ENCODE measurements around the gene PREP.

PREP gene

DNA sequence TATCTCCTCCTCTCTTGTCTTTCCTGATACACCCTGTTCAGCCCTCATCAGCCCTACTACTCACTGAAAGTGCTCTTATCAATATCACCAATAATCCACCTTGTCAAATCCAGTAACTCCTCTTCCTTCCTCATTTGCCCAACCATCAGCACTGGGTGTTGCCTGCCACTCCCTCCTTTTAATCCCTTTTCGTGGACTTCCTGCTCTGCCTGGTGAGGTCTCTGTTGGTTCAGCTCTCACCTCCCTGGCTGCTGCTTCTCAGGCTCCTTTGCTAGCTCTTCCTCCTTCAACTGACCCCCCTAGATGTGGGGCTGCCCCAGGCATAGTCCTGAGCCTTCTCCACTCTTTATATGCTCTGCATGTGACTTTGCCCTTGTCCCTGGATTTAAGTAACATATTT, 92.5 kb downstream of the PREP start:
- no peak for DNase-seq (ENCODE audit: low read depth)

DNA sequence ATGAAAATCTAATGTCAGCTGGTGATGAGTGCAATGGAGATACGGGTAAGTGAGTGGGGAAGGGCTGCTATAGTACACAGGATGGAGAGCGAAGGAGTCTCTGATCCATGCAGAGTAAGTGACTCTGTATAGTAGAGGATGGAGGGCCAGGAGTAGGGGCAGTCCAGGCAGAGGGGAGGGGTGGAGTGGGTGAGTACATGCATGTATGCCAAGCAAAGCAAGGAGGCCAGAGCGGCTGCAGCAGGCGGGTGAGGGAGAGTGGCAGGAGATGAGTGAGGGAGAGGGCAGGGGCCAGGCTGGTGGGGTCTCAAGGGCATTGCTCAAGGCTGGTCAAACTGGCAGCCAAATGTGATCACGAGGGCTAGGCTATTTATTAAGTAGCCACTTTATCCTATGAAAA, 94.0 kb downstream of the PREP start:
- no peak for DNase-seq (ENCODE audit: low read depth)

DNA sequence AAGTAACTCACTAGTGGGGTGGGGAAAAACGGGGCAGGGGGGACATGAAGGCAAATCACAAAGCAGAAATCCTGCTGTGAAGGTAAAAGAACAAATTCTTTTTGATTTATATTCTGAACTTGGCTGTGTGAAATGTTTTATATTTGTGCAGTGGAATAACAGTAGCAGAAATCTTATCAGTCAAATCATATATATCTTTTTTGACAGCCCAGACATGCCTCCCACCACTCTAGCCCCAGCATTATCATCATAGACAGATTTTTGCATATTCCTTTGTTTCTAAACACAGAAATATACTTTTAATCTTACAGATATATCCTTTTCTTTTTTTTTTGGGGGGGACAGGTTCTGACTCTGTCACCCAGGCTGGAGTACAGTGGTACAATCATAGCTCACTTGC, 97.4 kb downstream of the PREP start:
- DNase-seq (ENCODE audit: low read depth), result no peak

DNA sequence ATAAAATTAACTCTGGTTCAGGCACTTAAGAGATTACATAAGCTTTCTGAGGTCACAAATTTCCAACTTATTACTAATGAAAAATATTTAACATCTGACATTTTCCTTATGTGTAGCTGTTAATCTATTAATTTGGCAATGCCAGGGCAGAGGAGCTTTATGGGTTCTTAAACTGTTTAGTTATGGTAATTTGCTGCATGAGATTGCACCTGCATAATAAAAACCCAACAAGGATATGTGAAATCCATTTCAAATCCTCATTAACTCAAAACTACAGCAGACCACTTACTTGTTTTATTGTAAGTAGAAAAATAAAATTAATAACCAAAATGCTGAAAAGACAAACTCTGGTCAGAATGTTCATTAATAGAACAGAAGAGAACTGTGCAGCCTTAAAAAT, 98.1 kb downstream of the PREP start:
- no peak for DNase-seq (ENCODE audit: low read depth)

DNA sequence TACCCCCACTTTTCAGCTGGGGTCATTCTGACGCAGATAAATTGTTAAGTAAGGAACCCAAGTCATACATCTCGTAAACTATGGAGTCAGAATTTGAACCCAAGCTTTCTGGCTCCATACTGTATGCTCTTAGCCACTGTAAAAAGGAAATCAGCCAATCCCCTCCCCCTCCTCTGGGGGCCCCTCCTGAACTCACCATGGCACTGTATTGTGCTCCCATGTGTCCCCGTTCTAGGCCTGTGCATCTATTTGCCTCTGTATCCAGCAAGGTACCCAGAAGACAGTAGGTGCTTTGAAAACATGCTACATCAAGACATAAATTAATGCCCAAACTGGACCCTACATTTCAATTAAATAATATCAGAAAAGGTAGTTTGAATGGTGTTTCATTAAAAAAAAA, 98.5 kb downstream of the PREP start:
- no peak for DNase-seq (ENCODE audit: low read depth)

DNA sequence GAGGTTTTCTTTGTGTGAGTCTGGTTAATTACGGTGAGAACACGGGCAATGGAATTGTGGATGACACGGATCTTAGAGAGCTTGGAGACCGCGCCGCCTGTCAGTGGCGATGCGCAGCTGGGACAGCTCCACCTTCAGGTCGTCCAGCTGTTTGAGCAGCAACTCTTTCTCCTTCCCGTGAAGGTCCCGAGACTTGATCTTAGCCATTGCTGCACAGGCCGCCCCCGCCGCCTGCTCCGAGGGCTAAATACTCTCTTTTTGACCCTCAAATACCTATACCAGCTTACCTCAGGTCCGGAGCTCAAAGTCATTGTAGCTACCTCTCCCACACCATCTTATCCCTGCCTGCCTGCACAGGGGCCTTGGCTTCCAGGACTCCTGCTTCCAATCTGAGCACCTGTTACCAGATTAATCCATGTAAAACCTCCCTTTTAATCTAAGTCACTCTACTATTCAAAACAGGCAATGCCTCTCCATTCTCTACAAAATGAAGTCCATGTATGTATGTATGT, 100.2 kb downstream of the PREP start:
- DNase-seq (ENCODE audit: low read depth), result no peak

DNA sequence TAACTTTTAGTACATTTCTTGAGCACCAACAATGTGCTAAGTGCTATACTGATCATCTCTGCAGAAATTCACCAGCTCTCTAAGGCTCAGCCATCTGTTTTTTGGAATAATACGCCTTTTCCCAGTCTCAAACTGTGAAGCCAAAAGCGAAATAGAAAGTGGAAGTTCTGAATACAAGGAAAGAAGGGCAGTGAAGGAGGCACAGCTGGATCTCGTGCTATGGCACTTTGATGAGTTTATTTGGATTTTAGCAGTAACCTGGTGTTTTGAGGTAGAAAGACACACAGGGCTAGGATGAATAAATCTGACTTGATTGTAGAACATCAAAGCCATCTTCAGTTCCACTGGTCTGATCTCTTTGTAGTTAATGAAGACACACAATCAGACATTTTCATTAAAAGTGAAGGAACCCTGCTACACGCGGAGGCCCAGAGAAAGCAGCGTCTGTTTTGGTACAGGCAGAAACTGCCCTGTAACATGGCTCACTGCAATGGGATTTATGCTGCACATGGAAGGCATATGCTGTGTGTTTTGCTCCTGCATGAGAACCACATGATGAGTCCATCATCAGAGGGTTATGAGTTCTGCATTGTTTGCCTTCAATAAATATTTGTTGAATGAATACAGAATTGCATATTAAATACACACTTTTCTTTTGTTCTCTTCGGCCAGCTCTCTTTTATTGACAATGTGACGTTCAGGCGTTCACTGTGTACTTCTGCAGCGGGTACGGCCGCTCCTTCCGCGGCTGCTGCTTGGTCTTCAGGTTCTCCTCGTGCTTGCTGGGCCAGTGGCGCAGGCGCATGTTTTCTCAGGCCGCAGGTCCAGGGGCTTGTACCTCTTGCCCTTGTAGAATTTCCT, 100.9 kb downstream of the PREP start:
- no peak for DNase-seq (ENCODE audit: low read depth)

DNA sequence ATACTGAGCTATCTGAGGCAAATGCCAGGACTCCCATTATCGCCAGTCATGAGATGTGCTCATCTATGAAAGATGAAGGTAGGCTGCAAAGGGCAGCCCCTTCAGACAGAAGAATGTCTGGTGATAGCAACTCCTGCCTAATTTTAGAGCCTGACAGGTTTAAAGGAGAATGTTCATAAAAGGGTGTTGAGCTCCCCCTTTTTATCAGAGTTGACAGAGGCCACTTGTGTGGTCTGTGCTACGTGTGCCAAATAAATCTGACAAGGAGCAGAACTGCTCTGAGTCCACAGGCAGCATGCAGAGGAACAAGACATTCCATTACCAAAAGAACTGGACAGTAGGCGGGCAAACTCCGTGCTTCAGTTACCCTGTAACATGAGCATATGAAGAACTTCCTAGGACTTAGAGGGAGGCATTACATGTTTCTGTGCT, 101.8 kb downstream of the PREP start:
- no peak for DNase-seq (ENCODE audit: low read depth)

DNA sequence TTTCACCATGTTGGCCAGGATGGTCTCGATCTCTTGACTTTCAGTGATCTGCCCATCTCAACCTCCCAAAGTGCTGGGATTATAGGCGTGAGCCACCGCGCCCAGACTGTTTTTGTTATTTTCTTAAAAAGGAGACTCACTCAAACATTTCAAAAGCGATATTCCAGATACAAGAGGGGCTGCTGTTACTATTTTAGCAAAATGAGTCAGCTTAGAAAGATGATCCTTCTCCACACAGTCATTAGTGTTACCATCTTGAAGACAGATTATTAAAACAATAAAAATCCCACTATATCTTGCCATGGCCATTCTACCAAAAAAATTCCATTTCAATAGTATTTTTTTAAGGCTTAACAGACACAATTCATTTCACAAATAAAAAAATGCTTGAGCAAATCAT, 102.8 kb downstream of the PREP start:
- no peak for DNase-seq (ENCODE audit: low read depth)

DNA sequence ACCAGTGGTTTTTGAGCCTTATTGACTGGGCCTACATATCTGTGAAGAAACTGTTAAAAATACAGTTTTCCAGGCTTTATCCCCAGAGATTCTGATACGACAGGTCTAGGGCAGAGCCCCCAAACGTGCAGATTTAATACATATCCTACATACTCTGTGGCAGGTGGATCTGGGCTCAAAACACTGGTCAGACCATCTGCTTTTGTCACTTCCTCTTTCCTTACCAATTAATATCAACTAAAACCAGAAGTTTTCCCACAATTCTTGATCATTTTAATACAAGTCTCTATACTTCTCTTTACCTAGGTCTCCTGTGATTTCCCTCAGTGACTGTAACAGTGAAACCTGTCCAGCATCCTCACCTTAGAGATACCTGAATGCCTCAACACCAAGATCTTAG, 108.8 kb downstream of the PREP start:
- DNase-seq (ENCODE audit: low read depth), result no peak

DNA sequence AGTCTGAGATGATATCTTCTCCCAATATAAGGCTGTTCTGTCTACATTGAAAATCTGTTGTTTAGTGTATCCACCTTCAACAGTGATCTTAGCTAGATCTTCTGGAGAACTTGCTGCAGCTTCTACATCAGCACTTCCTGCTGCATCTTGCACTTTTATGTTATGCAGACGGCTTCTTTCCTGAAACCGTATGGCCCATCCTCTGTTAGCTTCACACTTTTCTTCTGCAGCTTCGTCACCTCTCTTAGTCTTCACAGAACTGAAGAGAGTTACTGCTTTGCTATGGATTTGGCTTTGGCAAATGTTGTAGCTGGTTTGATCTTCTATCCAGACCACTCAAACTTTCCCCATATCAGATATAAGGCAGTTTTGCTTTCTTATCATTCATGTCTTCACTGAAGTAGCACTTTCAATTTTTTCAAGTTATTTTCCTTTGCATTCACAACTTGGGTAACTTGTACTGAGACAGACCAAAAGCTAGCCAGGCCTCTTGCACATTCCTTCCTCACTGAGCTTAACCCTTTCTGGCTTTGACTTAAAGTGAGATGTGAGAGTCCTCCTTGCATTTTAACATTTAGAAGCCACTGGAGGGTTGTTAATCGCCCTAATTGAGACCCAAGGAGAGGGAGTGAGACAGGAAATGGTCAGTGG, 110.1 kb downstream of the PREP start:
- no peak for DNase-seq (ENCODE audit: low read depth)

DNA sequence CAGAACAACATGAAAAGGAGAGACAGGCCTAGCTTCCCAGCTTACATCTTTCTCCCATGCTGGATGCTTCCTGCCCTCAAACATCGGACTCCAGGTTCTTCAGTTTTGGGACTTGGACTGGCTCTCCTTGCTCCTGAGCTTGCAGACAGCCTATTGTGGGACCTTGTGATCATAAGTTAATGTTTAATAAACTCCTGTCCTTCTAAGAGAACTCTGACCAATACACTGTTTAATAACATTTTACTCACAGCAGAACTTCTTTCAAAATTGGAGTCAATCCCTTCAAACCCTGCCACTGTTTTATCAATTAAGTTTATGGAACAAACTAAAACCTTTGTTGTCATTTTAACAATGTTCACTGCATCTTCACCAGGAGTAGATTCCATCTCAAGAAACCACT, 111.4 kb downstream of the PREP start:
- no peak for DNase-seq (ENCODE audit: low read depth)

DNA sequence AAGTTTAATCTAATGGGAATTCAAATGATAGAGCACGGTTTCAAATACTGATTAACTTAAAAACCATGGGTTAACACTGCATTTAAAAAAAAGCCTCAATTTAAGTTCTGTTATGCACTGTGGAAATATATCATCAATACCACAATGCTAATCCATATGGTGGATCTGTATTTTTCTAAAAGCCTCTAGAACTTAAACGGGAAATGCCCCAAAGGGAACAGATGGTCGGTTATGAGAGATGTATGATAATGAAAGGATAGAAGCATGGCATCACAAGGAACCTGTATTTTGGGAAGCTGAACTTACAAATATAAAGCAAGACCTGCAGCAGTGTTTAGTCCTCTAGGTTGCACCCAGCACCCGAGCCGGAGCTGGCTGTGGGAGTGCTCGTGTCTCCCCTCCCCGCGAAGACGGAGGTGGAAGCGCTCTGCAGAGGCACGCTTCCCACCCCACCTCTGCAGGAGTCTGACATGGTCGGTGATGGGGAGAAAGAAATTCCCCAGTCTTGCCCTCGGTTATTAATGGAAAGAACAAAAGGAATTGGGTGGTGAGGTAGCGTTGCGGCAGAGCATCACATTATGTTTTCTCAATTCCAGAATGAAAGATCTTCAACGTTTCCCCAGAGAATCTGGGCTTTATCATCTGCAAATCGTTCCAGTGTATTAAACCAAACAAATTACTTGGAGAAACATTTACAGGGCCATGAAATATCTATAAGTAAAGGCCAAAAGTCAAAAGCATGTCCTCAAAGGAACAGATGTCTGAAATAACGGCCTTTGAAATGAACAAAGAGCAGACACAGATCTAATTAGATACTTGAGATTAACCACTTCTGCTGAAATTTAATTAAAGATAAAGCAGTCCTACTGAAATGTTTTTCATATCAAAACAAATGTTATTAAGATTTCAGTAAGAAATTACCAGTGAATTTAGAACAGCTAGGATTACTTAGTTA, 120.0 kb downstream of the PREP start:
- DNase-seq (ENCODE audit: low read depth), result no peak

DNA sequence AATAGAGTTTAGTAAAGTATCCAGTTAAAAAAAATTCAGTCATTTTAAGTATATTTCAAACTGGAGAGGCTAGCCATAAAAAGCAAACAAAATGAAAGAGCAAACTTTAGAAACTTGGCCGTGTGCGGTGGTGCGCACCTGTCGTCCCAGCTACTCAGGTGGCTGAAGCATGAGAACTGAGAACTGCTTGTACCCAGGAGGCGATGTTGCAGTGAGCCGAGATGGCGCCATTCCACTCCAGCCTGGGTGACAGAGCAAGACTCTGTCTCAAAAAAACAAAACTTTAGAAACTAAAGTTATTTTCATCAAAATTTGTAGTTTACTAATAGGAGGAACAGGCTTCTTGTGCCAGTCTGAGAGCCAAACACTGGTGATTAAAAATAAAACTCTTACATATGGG, 122.8 kb downstream of the PREP start:
- DNase-seq (ENCODE audit: low read depth), result no peak

DNA sequence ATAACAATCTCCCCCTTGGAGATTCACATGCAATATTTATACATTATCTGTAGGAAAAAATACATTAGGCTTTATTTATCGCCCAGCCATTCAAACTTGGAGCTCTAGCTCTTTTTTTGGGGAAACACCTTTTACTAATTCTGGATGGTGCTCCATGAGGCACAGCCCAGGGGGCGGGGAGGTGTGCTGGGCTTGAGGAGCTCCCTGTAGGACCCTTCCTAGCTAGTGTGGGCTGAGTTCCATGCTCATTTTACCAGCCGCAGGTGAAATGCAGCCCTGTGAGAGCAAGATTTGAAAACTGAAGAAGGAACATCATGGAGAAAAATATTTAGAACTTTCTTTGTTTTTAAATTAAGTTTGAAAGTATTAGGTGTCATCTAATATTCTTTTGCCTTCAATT, 123.4 kb downstream of the PREP start:
- no peak for DNase-seq (ENCODE audit: low read depth)

DNA sequence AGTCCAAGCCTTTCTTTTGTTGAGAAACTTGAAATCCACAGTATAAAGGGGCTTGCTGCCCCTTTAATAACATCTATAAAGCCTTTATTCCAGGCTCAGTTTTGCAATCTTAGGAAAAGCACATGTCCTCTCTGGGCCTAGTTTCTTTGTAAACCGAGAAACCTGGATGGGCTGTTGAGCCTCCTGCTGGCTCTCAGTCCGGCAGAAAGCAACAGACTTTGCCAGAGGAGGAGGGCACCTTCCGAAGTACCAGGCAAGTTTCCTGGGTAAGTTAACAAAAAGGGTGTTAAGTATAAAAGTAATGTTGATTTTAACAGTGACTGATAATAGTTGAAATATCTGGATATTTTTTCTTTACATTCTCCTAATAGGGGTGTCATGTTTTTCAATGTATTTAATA, 124.1 kb downstream of the PREP start:
- DNase-seq (ENCODE audit: low read depth), result no peak

DNA sequence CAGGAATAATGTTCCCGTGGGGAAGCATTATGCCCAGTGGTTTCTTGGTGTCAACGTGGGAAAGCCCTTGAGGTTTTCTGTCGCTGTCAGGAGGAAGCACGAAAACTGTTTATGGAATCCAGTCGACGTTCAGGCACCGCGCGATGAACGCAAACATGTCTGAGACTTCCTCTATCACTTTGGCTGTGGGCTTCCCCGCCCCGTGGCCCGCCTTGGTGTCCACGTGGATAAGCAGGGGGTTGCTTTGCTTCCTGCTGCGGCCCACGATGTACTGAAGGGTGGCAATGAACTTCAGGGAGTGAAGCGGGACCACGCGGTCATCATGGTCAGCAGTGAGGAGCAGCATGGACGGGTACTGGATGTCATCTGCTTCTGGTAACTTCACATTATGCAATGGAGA, 124.8 kb downstream of the PREP start:
- no peak for DNase-seq (ENCODE audit: low read depth)

DNA sequence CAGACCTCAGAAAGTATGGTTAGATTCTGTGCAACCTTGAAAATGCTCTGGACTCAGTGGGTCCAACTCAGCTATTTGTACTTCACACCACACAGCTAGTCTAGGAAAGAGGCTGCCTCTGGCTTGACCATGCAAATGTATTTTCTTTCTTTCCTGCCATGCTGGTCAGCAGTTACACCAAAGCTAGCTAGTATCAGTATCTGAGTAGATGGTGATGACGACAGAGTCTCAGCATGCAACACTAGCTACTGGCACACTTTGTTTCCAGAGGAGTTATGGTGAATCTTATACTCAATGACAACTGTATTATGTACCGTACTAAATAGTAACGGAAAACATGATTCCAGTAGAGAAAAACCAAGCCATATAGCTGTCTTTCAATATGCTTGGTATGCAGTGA, 126.5 kb downstream of the PREP start:
- no peak for DNase-seq (ENCODE audit: low read depth)

DNA sequence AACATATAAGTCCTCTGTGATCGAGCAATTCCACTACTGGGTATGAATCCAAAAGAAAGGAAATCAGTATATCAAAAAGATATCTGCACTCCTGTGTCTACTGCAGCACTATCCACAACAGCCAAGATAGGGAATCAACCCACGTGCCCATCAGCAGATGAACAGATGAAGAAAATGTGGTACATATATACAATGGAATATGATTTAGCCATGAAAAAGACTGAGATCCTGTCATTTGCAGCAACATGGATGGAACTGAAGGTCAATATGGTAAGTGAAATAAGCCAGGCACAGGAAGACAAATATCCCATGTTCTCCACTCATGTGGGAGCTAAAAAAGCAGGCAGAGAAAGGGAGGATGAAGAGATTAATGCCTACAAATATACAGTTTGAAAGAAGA, 127.3 kb downstream of the PREP start:
- DNase-seq (ENCODE audit: low read depth), result no peak

DNA sequence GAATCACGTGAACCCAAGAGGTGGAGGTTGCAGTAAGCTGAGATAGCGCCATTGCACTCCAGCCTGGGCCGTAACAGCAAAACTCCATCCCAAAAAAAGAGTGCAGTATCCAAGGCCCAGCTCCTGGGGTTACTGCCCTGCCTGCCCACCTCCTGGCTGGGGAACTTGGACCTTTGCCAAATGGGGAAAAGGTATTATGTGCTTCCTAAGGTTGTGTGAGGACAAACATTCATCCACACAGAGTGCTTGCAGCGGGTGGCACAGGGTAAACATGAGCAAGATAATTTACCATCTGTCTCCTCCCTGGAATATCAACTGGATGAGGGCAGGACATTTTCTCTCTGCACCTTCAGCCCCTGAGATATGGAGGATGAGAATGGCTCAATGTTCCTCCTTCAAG, 128.2 kb downstream of the PREP start:
- DNase-seq (ENCODE audit: low read depth), result no peak

DNA sequence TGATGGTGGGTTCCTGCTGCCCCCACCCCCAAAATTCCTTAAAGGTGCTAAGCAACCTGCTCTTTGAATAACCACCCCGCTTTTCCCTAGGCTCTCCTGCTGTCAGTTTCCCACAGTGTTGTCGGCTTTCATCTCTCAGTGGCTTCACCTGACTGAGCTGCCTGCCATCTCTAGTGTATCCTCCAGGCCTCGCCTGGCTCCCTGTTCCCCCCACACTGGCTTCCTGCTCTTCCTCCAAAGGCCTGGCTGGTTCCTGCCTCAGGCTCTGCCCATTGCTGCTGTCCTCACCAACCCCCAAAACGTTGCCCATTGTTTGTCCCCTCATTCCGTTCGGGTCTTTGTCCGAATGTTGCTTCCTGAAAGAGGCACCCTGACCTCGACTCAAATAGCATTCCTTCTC, 129.3 kb downstream of the PREP start:
- no peak for DNase-seq (ENCODE audit: low read depth)

DNA sequence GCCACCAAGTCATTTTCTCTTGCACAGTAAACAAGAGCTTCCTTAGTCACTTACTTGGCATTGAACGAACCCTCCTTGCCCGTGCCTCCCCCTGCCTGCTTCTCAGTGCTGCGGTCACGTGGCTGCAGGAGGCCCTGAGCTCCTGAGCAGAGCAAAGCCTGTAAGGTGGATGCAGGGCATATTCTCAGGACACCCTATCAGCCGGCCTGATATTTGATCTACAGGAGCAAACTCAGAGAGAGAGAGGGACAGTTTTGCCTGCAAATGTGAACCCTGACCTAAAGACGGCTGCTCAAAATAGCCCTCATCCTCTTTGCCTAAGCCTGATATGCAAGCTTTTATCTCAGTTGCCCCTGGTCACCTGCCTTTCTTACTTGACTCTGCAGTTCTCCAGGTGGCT, 130.1 kb downstream of the PREP start:
- DNase-seq (ENCODE audit: low read depth), result no peak

DNA sequence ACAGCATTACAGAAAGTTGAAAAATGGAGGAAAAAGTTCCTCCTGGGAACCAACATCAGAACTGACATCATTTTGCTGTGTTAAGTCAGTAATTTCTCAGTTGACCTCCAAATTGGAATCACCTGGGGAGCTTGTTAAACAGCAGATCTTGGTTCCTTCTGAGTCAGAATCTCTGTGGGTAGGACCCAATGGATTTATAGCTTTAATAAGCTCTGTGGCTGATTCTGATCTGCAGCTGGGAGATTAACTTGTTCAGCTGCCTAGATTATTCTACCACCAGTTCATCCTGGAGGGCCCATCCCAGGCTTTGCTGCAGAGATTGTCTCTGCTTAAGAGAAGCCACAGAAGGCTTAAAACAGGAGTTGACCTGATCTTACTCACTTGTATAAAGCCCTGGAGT, 132.4 kb downstream of the PREP start:
- DNase-seq (ENCODE audit: low read depth), result peak; percentile 4
